ENCODE results near the gene SLC66A2.

GRCh38 chr18:79915161-79916127, 36.0 kb downstream of the SLC66A2 start:
- no peak for TF ChIP-seq CTCF (IDR thresholded peaks at IDR 0.05)
- no peak for TF ChIP-seq POLR2A (IDR thresholded peaks at IDR 0.05)
